Measurements from ENCODE around the gene PRM1.

Gene PRM1

DNA sequence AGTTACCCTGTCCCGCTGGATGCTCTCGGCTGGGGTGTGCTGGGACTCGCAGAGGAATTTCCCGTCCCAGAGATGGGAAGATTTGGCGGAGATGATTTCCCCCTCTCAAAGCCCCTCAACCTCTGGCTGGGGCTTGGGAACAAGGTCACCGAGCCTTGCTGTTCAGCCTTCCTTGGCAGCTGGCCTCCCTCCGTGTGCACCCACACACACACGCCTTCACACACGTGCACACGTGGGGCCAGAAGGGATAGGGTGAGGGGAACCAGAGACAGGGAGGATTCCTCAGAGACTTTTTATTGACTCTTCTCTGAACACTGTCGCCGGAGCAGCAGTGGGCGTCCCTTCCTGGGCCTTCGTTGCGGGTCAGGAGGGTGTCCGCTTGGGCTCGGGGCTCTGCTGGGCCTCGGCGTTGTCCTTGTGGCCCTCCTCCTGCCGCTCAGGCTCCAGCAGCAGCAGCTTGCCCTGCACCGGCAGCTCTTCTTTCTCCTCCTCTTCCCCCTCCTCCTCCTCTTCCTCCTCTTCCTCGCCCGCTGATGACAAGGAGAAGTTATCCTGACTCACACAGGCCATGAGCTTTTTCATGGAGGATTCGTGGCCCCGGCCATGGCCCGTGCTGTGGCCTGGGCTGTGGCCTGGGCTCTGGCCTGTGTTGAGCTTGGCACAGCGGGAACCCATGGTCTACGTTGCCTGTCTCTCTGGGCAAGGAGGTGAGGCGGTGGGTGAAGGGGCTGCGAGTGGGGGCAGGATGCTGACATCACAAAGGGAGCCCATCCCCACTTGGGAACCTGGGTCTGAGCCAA is 8.0 kb downstream of the PRM1 start, which contains the start of gene PRM3:
TSS of gene PRM3 (minus strand) at position 709 of the 800 bp plus-strand sequence. CDS start at position 675, 34 bp downstream.
- no peak for DNase-seq (ENCODE audit: low read depth)

DNA sequence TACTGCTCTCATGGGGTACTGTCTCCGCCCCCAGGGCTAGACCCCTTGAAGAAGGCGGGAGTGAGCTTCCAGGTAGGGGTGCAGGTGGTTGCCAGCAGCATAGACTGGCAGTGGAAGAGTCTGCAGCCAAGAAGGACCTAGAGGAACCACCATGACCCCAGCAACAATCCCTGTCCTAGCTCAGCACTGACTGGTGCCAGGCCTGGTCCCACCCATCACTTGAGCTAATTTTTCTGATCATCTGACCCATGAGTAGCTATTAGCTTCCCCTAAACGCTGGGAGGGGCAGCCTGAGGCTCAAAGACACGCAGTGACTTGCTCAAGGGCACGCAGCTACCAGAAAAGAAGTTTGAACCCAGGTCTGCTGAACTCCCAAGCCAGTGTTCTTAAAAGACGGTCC is 8.6 kb downstream of the PRM1 start:
- DNase-seq (ENCODE audit: low read depth): no peak

DNA sequence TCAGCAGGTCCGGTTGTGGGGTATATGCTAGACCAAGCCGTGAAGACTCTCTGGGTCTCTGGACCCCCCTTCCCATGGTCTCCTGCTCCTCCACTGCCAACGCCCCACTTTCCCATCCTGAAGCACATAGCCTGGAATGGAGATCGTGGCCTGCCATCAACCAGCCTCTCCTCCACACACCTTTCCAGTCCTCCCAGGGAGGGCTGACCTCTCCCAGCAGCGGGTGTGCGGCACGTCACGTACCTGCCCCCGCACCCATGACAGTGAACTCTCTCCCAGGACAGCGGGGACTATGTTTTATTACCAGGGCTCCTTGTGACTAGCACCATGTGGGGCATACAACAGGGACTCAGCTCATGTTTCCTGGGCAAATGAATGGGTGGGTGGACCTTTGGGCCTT is 9.5 kb downstream of the PRM1 start:
- no peak for DNase-seq (ENCODE audit: low read depth)

GRCh38 chr16:11270602-11271162 is 10.4 kb downstream of the PRM1 start:
- DNase-seq (ENCODE audit: low read depth): no peak

DNA sequence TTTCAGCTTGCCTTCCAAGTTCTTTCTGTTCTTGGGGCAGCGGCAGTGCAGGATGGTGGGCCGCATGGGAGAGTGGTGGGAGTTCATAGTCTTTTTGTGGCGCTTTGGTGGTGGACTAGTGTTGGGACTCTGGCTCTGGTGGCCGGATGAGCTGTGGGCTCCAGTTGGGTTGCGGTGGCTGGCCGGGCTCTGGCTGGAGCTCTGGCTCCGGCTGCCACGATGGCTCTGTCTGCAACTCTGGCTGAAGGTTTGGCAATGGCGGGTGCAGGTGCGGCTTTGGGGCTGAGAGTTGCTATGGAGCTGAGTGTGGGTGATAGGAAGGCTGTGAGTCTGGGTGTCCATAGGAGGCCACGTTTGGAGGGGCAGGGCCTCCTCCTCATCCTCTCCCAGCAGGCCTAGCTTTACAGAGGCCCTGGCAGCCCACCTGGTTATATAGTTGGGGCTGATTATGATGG is 12.2 kb downstream of the PRM1 start, which contains the start of gene TNP2:
TSS of gene TNP2 (minus strand) at position 405 of the 455 bp plus-strand sequence. CDS start at position 342, 63 bp downstream.
- no peak for DNase-seq (ENCODE audit: low read depth)

GRCh38 chr16:11265124-11265523 is 16.0 kb downstream of the PRM1 start:
- DNase-seq (ENCODE audit: low read depth): no peak

DNA sequence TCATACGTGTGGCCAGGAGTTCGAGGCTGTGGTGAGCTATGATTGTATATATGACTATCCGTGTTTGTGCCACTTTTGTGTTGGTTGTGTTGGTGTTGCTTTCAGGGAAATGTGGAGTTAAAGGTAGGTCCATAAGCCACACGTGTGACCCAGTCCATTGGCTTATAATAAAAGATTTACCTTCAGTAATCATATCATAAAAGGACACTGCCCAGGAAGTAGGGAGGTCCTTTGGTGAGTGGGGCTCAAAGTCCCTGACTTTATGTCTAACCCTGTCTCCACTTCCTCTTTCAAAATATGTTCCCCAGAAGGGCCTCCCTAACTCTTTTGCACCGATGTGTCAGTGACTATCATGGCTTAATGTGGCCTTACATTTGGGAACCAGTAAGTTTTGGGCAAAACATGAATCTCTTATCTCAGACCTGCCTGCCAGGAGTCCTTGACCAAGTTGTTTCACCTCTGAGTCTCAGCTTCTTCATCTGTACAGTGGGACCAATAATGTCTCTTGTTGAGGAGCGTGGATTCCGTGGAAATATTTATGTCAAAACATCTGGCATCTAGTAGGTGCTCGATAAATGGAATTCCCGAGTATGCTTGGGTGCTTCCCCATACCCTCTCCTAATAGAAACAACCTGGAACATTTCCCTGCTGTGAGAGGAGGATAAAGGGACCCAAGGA is 16.8 kb downstream of the PRM1 start:
- DNase-seq (ENCODE audit: low read depth): no peak

DNA sequence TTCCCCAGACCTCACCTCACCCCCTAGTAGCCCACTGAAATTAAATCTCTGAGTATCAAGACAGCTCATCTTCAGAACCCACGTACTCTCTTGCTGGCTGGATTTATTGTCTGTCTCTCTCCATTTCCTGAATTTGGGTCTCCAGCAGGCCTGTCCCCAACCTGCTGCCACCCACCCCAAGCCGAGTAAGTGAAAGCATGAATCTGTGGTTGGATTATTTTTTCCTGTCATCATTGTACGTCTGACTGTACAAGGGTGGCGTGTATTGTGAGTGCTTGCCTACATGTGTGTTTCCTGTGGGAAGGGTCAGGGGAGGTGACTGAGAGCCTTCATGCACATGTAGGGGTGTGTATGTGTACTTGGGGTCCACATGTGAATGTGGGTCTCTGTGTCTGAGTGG is 17.4 kb downstream of the PRM1 start:
- DNase-seq (ENCODE audit: low read depth): peak; percentile 58

- DNase-seq (ENCODE audit: low read depth): no peak
These were observed 18.2 kb downstream of the PRM1 start for GRCh38 chr16:11262915-11263314.

GRCh38 chr16:11260596-11260966 is 20.5 kb downstream of the PRM1 start:
- DNase-seq (ENCODE audit: low read depth): no peak

DNA sequence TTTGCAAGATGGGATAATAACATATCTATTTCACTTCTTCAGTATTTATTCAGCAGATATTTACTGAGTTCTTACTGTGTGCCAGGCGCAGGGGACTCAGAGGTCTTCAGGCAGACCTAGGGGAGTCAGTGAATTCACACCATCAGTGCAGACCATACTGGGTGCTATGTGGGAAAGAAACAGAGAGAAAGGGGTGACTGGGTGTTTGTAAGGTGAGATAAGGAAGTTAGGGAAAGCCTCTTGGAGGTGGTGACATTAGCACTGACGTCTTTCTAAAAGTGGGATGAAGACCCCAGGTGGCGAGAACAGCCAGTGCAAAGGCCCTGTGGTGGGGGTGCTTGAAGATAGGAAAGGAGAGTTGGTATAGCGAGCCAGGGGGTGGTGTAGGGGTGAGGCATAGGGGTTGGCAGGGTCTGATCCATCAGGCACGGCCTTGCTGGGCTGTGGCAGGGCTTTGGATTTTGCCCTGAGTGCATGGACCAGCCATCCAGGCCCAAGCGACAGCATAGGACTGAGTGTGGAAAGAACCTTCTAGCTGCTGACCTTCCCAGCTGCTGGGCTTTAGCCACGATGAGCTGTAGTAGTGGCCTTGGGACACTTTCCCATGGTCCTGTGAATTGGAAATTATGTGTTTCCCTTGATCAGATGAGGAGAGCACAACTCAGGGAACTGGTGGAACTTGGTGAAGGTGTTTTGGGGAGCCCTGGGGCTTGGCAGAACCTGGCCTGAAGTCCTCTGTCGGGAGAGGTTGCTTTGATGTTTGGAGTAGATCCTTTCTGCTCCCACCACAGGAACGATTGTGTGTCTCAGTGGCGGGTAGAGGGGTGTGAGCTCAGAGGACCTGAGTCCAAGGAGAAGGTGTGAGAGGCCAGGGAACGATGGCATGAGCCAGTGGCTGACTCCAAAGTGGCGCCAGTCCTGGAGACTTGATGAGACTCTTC is 21.2 kb downstream of the PRM1 start:
- DNase-seq (ENCODE audit: low read depth): no peak

DNA sequence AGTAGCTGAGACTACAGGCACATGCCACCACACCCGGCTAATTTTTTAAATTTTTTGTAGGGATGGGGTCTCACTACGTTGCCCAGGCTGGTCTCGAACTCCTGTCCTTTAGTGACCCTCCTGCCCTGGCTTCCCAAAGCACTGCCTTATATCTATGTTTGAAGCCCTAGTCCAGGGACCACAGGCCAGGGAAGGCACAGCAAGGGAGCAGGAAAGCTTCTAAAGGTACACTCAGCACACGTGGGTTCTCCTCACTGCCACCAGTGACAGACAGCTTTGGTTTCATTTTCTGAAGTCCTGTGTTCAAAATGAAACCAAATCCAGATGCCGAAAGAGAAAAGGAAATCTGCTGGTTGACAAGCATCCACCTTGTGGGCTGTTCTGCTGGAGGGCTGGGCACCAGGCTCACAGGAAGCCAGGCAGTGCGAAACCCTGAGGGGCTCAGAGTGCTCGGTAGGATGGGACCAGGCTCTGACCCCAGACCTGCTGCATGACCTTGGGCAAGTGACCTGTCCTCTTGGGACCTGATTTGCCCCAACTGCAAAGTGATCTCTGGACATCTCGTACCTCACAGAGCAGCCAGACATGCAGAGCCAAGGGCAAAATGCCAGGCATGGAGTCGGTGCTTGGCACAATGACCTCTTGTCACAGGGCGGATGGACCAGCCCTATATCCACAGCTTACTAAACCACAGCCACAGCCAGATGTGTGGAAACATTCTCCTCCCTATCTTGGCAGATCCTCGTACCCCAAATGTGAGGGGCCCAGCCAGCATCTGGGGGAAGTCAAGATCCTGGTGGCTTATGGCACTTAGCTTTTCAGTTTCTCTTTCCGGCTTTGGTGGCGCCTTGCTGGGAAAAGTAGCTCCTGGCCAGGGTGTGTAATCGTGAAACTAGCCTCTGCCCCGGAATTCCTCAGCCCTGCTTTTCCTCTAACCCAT is 22.3 kb downstream of the PRM1 start:
- DNase-seq (ENCODE audit: low read depth): no peak

GRCh38 chr16:11257131-11257938 is 23.8 kb downstream of the PRM1 start:
- no peak for DNase-seq (ENCODE audit: low read depth)

GRCh38 chr16:11256661-11257130 is 24.4 kb downstream of the PRM1 start:
- peak; percentile 68 for DNase-seq (ENCODE audit: low read depth)

GRCh38 chr16:11255737-11256660 is 25.1 kb downstream of the PRM1 start, which contains the start of gene SOCS1:
SOCS1 (minus strand) TSS chr16:11256204; CDS start chr16:11255478, 726 bp downstream.
- DNase-seq (ENCODE audit: low read depth): peak; percentile 91

DNA sequence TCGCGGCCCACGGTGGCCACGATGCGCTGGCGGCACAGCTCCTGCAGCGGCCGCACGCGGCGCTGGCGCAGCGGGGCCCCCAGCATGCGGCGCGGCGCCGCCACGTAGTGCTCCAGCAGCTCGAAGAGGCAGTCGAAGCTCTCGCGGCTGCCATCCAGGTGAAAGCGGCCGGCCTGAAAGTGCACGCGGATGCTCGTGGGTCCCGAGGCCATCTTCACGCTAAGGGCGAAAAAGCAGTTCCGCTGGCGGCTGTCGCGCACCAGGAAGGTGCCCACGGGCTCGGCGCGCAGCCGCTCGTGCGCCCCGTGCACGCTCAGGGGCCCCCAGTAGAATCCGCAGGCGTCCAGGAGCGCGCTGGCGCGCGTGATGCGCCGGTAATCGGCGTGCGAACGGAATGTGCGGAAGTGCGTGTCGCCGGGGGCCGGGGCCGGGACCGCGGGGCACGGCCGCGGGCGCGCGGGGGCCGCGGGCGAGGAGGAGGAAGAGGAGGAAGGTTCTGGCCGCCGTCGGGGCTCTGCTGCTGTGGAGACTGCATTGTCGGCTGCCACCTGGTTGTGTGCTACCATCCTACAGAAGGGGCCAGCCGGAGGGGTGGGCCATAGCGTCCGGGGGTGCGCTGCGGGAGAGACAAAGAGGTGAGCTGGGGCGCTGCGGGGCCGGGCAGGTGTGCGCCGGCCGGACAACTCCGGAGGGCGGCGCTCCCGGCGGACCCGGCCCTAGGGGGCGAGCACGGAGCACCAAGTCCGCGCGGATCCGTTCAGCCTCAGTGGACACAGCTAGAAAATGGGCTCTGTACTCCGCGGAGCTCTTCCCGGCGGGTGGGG is 26.0 kb downstream of the PRM1 start:
- no peak for DNase-seq (ENCODE audit: low read depth)
